ENCODE measurements around the gene TRRAP.

GRCh38 chr7:98874942-98875341 is 3.4 kb upstream of the TRRAP start:
- no peak for TF ChIP-seq CTCF (conservative IDR thresholded peaks at IDR 0.05; ENCODE audit: low read depth in 2 of 2)
- no peak for TF ChIP-seq CREB1 (CRISPR knock-in tag; IDR thresholded peaks at IDR 0.05; ENCODE audit: low read depth)
- TF ChIP-seq POLR2AphosphoS5 (IDR thresholded peaks at IDR 0.05; ENCODE audit: low read depth) = no peak

Data from GM23338 (cell line).